GM19463 (cell line): ENCODE measurements around the gene RAD51D.
A peak's percentile ranks its signal among the peaks of the same experiment; 100 is the strongest.
"Not testable (repeated sequence)": the region's sequence is repeated elsewhere in the genome, so short reads cannot be mapped to it uniquely, and the experiment has no call there.

Experiments
- ATAC-seq: cut with Tn5 transposase; IDR thresholded peaks from one replicate; pipeline ENCODE4 v1.9.1; 2021; ENCODE audit warnings: mild to moderate bottlenecking, moderate library complexity; ENCODE audit not compliant: unreplicated experiment

RAD51D gene

DNA sequence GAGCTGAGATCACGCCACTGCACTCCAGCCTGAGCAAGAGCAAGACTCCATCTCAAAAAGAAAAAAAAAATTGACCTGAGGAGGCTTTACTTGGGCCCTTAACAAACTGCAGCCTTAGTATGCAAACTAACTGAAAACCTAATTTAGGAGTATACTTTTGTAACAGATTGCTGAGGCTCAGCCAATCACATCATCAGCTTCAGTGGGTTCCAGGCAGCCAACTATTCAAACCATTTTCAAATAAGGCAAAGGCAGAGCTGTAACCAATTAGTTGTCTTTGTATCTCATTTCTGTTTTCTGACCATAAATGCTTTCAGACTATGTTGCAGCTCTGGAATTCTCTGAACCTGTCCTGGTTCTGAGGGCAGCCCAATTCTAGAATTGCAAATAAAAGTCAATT, 23.9 kb downstream of the RAD51D start:
- ATAC-seq = no peak

DNA sequence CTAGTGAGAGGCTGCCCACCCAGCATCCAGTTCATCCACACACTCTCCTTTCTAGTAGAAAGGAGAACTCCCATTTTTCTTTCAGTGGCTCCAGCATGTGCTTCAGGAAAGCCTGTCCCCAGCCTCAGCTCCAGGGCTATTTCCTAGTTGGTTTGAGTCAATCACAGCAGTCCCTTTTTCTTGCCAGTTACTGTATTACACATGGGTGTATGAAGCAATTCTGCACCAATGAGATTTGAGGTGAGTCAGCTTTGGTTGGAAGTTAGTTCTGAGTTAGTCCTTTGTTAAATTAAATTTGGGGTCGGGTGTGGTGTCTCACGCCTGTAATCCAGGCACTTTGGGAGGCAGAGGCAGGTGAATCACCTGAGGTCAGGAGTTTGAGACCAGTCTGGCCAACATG, 24.8 kb downstream of the RAD51D start:
- ATAC-seq = no peak

DNA sequence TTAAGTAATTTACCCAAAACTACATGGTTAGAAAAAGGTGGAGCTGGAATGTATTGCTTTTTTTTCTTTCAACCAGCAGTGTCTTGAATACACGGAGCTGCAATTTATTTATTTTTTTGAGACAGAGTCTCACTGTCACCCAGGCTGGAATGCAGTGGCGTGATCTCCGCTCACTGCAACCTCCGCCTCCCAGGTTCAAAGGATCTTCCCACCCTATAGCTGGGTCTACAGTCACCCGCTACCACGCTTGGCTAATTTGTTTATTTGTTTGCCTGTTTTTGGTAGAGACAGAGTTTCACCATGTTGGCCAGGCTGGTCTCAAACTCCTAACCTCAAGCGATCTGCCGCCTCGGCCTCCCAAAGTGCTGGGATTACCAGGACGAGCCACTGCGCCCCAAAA, 29.0 kb downstream of the RAD51D start:
- ATAC-seq = not testable (repeated sequence)

DNA sequence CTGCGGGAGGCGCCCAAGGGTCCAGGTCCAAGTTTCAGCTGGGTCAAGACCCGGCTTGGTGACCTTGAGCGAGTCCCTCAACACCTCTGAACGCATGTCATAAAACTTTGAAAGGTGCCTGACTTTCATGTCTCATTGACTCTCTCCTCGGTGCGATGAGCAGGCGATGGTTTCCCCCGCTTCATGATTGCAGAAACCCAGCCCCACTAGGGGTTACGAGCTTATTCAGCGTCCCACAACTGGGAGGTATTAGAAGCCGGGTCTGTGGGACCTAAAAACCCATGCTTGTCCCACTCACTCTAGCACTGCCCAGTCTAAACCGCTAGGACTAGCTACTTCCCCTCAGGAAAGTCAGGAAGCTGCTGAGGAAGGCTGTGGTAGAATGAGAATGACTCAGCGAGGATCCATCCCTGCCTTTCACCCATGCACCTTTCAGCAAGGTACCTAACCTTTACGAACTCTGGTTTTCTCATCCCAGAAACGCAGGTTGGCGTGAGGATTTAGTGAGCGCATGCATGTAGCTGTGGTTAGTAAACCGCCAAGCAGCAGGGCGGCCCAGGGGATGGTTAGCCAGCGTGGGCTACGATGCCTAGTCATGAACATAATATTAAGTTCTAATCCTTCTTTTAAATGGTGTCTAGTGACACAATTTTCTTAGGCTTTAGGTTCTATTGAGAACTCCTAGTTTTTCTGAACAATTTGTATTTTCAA, 29.9 kb downstream of the RAD51D start:
- no peak for ATAC-seq

DNA sequence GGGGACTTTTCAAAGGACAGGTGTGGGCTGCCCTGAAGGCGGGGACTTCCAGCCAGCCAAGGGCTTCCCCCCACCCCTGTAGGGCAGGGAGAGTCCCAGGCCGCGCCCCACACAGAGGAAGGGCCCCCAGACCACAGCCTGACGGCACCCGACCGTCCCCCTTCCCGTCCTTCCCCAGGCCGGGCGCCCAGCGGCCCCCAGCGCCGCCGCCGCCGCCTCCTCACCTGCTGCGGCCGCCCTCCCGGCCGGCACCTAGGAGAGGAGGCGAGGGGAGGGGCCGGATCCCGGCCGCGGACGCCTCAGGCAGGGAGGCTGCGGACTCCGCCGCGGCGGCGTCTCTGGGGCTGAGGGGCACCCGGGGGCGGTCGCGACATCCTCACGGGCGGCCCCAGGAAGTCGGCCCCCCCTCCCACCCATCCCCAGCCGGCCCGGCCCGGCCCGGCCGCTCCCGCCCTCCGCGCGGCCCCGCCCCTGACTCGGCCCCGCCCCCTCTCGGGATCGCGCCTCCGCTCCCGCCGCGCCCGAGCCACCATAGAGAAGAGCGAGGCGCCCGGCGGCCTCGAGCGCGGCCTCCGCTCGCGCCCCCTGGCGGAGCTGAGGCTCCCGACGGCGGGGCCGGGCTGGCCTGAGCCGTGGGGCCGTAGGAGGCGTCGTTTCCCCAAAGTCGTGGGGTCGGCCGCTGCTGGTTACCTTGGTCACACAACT, 30.6 kb downstream of the RAD51D start:
- ATAC-seq = peak; percentile 69

GRCh38 chr17:35088356-35088880, 31.2 kb downstream of the RAD51D start:
- no peak for ATAC-seq

- ATAC-seq = no peak
These were observed 31.8 kb downstream of the RAD51D start for GRCh38 chr17:35087731-35088355.

GRCh38 chr17:35086931-35087573, 32.6 kb downstream of the RAD51D start:
- no peak for ATAC-seq

- no peak for ATAC-seq
These were observed 33.5 kb downstream of the RAD51D start for GRCh38 chr17:35086164-35086563.

DNA sequence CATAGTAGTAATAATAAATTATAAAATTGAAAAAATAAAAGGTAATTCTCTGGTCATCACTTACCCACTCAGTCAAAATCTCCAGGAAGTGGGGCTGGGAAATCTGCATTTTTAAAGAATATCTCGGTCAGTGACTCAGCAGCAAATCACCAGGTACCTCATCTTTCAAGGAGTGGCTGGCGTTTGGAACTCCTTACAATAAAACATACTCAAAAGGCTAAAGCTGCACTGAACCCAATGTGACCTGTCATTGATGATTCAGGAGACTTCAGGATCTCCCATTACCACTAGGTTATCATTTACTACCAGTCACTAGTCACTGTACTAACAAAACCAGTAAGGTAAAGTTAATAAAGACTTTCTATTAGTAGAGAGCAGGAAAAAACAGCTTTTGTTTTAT, 34.7 kb downstream of the RAD51D start:
- no peak for ATAC-seq

GRCh38 chr17:35083071-35083470, 36.6 kb downstream of the RAD51D start:
- no peak for ATAC-seq

- ATAC-seq = no peak
These were observed 37.5 kb downstream of the RAD51D start for GRCh38 chr17:35082073-35082657.

DNA sequence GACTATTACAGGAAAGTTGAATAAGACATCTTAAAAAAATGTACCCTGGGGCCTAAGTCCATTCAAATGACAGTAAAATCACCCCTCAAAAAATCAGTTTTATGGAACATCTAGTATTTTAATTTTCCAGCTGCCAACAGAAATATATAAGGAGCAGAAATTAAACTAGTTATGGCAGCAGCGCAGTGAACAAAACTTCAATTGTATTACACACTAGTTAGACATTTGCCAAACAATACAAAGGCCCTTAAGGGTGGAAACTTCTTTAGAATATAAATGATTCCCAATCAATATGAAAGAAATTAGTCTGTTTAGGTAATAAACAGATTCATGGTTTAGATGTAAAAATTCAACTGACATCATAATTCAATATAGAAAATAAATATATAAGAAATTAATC, 38.0 kb downstream of the RAD51D start:
- ATAC-seq = no peak

DNA sequence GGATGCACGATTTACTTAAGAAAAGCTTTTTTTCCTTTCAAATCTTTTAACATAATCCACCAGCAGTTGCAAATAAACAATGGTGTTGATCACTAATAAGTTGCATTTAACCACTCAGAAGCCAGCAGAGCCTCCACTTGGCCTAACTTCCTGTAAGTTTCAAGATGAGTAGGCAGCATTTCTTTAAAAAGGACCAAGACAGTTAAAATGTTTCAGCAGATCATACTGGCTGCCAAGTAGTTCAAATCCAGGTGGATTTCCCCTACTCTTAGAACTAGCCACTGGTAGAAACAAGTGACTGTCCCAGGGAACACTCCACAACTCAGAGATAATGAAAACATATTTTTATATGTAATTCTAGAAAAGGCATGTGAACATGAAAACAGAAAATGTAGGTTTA, 39.1 kb downstream of the RAD51D start:
- ATAC-seq = peak; percentile 68

- ATAC-seq = no peak
These were observed 39.9 kb downstream of the RAD51D start for GRCh38 chr17:35079547-35080423.

GRCh38 chr17:35076874-35077273, 42.8 kb downstream of the RAD51D start:
- ATAC-seq = no peak

DNA sequence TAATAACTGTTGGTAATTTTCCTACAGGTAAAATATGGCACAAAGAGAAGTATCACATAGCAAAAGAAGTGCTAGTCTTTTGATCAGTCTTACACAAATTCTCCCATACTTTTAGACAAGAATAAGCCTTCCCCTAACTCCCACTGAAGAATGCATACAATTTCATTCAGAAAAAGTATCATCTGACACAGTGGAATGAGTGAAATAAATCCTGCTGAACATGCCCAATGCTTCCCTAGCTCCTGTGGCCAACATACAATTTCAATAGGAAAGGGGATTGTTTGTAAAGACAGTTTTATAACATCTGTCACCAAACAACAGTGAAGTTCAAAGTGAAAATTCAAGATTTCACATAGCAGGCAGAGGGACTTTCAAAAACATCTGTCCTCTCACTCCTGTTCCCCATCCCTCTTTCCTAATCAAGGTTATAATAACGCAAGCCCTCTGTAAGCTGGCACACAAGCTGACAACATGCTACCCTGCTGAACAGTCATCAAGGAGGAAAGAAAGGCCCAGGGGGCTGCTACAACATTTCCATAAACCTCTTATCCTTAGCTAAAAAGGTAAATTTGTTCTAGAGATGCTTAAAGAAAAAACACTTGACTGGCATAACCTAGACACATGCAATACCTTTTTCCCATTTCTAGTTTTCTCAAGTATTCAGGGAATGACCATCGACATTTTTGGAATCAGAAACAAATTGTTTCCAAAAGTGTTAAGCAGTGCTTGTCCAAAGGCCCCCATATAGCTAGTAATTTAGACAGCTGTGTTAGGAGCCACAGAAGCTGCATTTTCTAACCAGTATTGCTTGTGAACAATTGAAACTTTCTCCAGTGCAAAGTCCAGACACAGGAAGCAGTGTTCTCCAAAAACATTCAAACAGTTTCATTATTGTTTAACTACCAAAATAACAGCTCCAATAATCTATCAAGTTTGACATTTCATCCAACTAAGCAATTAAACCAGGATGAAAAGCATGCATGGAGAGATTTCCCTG, 44.7 kb downstream of the RAD51D start:
- no peak for ATAC-seq

- no peak for ATAC-seq
These were observed 45.6 kb downstream of the RAD51D start for GRCh38 chr17:35073991-35074627.
